Astrocyte (in vitro differentiated cells and primary cell): ENCODE measurements around the gene MAP2. TPM values are rescaled to one million over a fixed set of nuclear protein-coding genes. Genes with fewer than 3 reads are reported as not detected.

Experiments used
- DNase-seq: peaks from one replicate; pipeline ENCODE4 v3.0.0-alpha.2; 2010; ENCODE audit warnings: low read depth
- FAIRE-seq: peaks from 2 replicates; lab custom pipeline; 2011; peaks lifted over from hg19 to GRCh38; lab: Jason Lieb, UNC
- H2AFZ ChIP-seq: 2 replicates; pipeline ENCODE4 v1.6.0; 2012; ENCODE audit warnings: low read depth, low read length, inconsistent platforms
- H3K27ac ChIP-seq: 2 replicates; pipeline ENCODE4 v1.5.1; 2011; ENCODE audit warnings: low read depth, low read length, inconsistent platforms
- H3K27me3 ChIP-seq: 2 replicates; pipeline ENCODE4 v1.6.0; 2011; ENCODE audit warnings: low read length, inconsistent platforms; ENCODE audit not compliant: insufficient read depth
- H3K36me3 ChIP-seq: 2 replicates; pipeline ENCODE4 v1.5.1; 2011; ENCODE audit warnings: low read length, inconsistent platforms; ENCODE audit not compliant: insufficient read depth
- H3K4me1 ChIP-seq: 2 replicates; pipeline ENCODE4 v1.5.1; 2011; ENCODE audit warnings: low read length, inconsistent platforms; ENCODE audit not compliant: insufficient read depth
- H3K4me2 ChIP-seq: 2 replicates; pipeline ENCODE4 v1.6.0; 2012; ENCODE audit warnings: low read length, inconsistent platforms
- H3K4me3 ChIP-seq: 2 replicates; pipeline ENCODE4 v1.5.1; 2011; ENCODE audit warnings: low read depth, mild to moderate bottlenecking, low read length, inconsistent platforms; ENCODE audit not compliant: insufficient read depth
- H3K79me2 ChIP-seq: 2 replicates; pipeline ENCODE4 v1.6.0; 2012; ENCODE audit warnings: mild to moderate bottlenecking, low read length, inconsistent platforms; ENCODE audit not compliant: insufficient read depth
- H3K9ac ChIP-seq: 2 replicates; pipeline ENCODE4 v1.6.0; 2012; ENCODE audit warnings: mild to moderate bottlenecking, low read length, inconsistent platforms
- H3K9me3 ChIP-seq: 2 replicates; pipeline ENCODE4 v1.5.1; 2012; ENCODE audit warnings: low read depth, mild to moderate bottlenecking, low read length, inconsistent platforms; ENCODE audit not compliant: insufficient read depth
- H4K20me1 ChIP-seq: 2 replicates; pipeline ENCODE4 v1.6.0; 2012; ENCODE audit warnings: low read length, inconsistent platforms; ENCODE audit not compliant: insufficient read depth
- H3K27ac Mint-ChIP-seq: one replicate; pipeline ENCODE4 v1.8.0; 2021; ENCODE audit warnings: mild to moderate bottlenecking, mixed read lengths; ENCODE audit not compliant: unreplicated experiment
- H3K27me3 Mint-ChIP-seq: one replicate; pipeline ENCODE4 v1.8.0; 2021; ENCODE audit warnings: low read depth, mixed read lengths; ENCODE audit not compliant: unreplicated experiment
- H3K36me3 Mint-ChIP-seq: one replicate; pipeline ENCODE4 v1.8.0; 2021; ENCODE audit warnings: low read depth, mixed read lengths; ENCODE audit not compliant: unreplicated experiment
- H3K4me1 Mint-ChIP-seq: one replicate; pipeline ENCODE4 v1.8.0; 2021; ENCODE audit warnings: low read depth, mixed read lengths; ENCODE audit not compliant: unreplicated experiment
- H3K4me3 Mint-ChIP-seq: one replicate; pipeline ENCODE4 v1.8.0; 2021; ENCODE audit warnings: mild to moderate bottlenecking, moderate library complexity, mixed read lengths; ENCODE audit not compliant: unreplicated experiment
- H3K9me3 Mint-ChIP-seq: one replicate; pipeline ENCODE4 v1.8.0; 2021; ENCODE audit warnings: mild to moderate bottlenecking, mixed read lengths; ENCODE audit not compliant: unreplicated experiment
- CTCF ChIP-seq: IDR thresholded peaks from 2 replicates; pipeline ENCODE4 v1.5.1; 2011; ENCODE audit warnings: low read depth, mild to moderate bottlenecking, inconsistent platforms, low read length, moderate library complexity; ENCODE audit not compliant: insufficient read depth
- EZH2 ChIP-seq: IDR thresholded peaks from 2 replicates; pipeline ENCODE4 v1.6.1; 2012; ENCODE audit warnings: mild to moderate bottlenecking, low read length, inconsistent platforms; ENCODE audit not compliant: insufficient read depth
- total RNA-seq: library from RNA; stranded (reverse); gene quantifications from 2 replicates; pipeline ENCODE4 v1.2.1, GENCODE V29; 2021

Gene MAP2
- total RNA-seq, 1 donor from 2014 or later = 15.9 TPM

- no peak for FAIRE-seq
- H3K9me3 Mint-ChIP-seq = peaks cover 2% of the 10 kb centered on the region
These were observed 10.4 kb upstream of the MAP2 start for GRCh38 chr2:209413311-209414014.

GRCh38 chr2:209416913-209417312, 6.9 kb upstream of the MAP2 start:
- no peaks in the 10 kb centered on the region for H4K20me1 ChIP-seq
- no peak for DNase-seq
- Mint-ChIP-seq H3K9me3 (peaks cover 2% of the 10 kb centered on the region), H3K4me1 (peaks cover 2% of the 10 kb centered on the region), H3K36me3 (no peaks in the 10 kb centered on the region), H3K27ac (no peak overlapping the region), H3K27me3 (no peaks in the 10 kb centered on the region), H3K4me3 (no peak overlapping the region)
- H3K36me3 ChIP-seq = no peaks in the 10 kb centered on the region
- H3K4me3 ChIP-seq = no peak overlapping the region
- H3K9ac ChIP-seq = no peak overlapping the region
- no peaks in the 10 kb centered on the region for H3K27me3 ChIP-seq
- H3K9me3 ChIP-seq = peaks cover 2% of the 10 kb centered on the region
- TF ChIP-seq EZH2 (no peak), CTCF (no peak)
- no peak for FAIRE-seq
- no peaks in the 10 kb centered on the region for H3K79me2 ChIP-seq
- H3K4me1 ChIP-seq = no peaks in the 10 kb centered on the region
- no peak overlapping the region for H3K4me2 ChIP-seq
- no peak overlapping the region for H2AFZ ChIP-seq
- no peak overlapping the region for H3K27ac ChIP-seq

More at GRCh38 chr2:209413311-209414014, 10.4 kb upstream of the MAP2 start:
- Histone ChIP-seq H3K27me3 (no peaks in the 10 kb centered on the region), H3K4me1 (no peaks in the 10 kb centered on the region), H3K9me3 (peaks cover 2% of the 10 kb centered on the region), H2AFZ (no peak overlapping the region), H3K36me3 (no peaks in the 10 kb centered on the region), H4K20me1 (no peaks in the 10 kb centered on the region), H3K27ac (no peak overlapping the region), H3K4me2 (no peak overlapping the region), H3K4me3 (no peak overlapping the region), H3K79me2 (no peaks in the 10 kb centered on the region), H3K9ac (no peak overlapping the region)
- Mint-ChIP-seq H3K27ac (no peak overlapping the region), H3K4me3 (no peak overlapping the region), H3K27me3 (no peaks in the 10 kb centered on the region), H3K36me3 (no peaks in the 10 kb centered on the region), H3K4me1 (no peaks in the 10 kb centered on the region)
- DNase-seq = no peak
- TF ChIP-seq EZH2 (no peak), CTCF (no peak)

- H3K36me3 ChIP-seq = no peaks in the 10 kb centered on the region
- FAIRE-seq (no peak), DNase-seq (no peak)
- no peaks in the 10 kb centered on the region for H3K27me3 ChIP-seq
- H2AFZ ChIP-seq = no peak overlapping the region
- Mint-ChIP-seq H3K27me3 (peaks cover 3% of the 10 kb centered on the region), H3K4me1 (peaks cover 14% of the 10 kb centered on the region), H3K27ac (no peak overlapping the region), H3K9me3 (no peaks in the 10 kb centered on the region), H3K4me3 (no peak overlapping the region), H3K36me3 (no peaks in the 10 kb centered on the region)
- H3K79me2 ChIP-seq = no peaks in the 10 kb centered on the region
- no peak overlapping the region for H3K4me2 ChIP-seq
- H4K20me1 ChIP-seq = no peaks in the 10 kb centered on the region
- H3K4me3 ChIP-seq = no peak overlapping the region
- H3K9me3 ChIP-seq = no peaks in the 10 kb centered on the region
- TF ChIP-seq EZH2 (no peak), CTCF (no peak)
- H3K27ac ChIP-seq = no peak overlapping the region
- H3K4me1 ChIP-seq = no peaks in the 10 kb centered on the region
- H3K9ac ChIP-seq = no peak overlapping the region
These were observed 1.6 kb upstream of the MAP2 start for GRCh38 chr2:209422191-209422754.
